CD4-positive, alpha-beta T cell treated with Interleukin-17A for 1 hour (primary cell): Measurements from ENCODE around the gene C9orf153.

Experiments
- DNase-seq: peaks from one replicate; pipeline ENCODE4 v3.0.0-alpha.2; 2020

Gene C9orf153

DNA sequence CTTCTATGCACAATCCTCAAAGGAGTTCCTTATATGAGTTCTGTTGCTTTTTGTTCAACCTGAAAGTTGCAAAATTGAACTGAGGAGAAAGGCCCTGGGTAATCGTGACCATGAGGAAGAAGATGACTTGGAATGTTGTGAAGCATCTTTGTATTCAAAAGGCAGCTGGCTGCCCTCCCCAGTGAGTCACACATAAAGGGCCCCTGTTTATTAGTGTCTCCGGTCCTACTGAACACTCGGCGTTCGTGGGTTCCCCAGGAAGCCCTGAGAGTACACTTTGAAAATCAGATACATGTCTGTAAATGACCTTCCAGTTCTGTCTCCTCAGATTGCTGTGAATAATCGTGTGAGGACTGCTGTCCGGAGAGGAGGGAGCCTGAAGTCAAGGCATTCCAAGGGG lies 73.6 kb downstream of the C9orf153 start:
- no peak for DNase-seq

DNA sequence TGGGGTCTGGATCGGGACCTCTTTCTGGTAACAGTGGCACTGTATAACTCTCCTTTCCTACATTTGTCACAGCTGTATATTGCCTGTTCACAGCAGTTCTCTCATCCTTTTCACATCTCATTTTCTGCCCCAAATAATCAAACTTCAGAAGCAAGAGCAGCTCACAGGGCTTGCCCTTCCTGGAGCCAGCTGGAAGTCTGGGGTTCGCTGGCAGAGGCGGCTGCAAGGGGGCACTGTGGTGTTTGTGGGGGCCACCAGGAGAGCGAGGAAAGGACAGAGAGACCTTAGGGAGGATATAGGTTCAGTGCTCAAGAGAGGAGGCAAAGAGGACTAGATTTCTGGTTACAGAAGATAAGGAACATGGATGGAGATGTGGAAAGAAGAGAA lies 75.3 kb downstream of the C9orf153 start:
- DNase-seq, result no peak

- DNase-seq, result no peak
These were observed 76.0 kb downstream of the C9orf153 start for GRCh38 chr9:86183229-86184137.

DNA sequence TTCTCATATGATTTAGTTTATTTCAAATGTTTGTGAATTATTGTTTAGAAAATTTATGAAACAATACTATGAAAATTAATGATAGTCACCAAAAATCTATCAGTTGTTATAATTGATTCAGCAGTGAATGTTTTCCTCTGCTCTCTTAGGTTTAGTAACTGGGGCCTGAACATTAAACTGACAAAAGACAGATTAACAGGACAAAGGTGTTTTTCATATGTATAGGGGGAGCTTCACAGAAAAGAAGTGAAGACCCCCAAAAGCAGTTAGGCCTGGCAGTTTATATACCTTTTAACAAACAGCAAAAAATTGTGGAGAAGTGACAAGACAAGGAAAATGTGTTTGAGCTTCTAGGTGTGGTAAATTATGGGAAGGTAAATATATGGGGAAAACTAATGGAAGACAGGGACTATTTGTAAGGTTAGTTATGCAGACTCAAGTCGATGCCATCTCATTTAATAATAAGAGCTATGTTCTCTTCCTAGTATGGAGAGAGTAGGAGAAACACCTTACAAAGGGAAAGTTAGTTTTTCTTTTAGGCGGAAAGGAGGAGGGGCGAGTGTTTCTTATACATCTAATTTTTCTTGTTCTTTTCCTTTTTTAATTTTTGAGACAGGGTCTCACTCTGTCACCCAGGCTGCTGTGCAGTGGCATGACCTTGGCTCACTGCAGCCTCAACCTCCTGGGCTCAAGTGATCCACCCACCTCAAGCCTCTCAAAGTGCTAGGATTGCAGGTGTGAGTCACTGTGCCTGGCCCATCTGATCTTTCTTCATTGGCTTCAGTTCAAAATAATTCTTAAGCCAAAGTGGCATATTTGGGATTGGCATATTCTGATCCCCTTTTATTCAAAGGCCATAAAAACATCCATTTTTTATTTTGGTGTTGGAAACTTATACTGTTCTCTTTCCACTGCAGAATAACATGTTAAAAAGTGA lies 77.8 kb downstream of the C9orf153 start:
- no peak for DNase-seq

DNA sequence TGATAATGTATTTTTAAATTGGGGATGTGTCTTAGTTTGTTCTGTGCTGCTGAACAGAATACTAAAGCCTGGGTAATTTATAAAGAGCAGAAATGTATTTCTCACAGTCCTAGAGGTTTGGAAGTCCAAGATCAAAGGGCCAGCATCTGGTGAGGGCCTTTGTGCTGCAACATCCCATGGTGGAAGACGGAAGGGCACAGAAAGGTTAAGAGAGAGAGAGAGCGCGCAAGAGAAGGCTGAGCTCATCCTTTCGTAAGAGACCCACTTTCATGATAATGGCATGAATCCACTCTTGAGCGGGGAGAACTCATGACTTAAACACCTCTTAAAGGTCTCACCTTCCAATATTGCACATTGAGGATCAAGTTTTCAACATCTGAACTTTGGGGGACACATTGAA lies 81.0 kb downstream of the C9orf153 start:
- DNase-seq, result no peak

DNA sequence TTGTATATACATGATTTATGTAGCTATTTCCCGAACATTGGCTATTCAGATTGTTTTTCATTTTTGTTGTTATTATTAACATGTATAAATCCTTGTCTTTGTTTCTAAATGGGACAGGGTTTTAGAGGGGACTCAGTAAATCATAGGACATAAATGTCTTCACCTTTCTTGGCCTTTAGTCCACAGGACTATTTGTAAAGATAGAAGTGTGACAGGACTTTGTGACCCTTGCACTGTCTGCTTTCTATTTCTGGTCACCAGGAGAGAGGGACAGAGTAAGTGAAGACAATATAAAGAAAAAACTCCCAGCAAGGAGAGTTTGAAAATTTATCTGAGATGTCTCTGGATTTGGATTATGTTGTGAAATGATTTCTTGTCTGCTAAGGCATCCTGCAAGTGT lies 81.5 kb downstream of the C9orf153 start:
- no peak for DNase-seq

DNA sequence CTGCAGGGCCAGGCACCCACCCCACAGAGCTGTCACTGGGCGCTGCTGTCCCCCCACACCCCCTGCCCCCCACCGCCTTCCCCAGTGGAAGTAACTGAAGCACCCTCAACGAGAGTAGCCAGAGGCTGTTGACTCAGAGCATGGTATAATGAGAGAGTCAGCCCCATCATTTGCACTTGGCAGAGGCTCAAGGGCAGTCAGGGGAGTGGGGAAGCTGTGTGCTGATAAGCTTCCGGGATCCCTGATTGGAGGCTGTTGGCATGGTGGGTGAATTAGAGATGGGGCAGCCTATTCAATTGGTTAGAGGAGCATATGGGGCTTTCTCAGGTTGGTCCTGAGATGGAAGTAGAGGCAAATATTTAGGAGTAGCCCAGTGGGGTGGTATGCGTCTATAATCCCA lies 83.0 kb downstream of the C9orf153 start:
- DNase-seq, result no peak

DNA sequence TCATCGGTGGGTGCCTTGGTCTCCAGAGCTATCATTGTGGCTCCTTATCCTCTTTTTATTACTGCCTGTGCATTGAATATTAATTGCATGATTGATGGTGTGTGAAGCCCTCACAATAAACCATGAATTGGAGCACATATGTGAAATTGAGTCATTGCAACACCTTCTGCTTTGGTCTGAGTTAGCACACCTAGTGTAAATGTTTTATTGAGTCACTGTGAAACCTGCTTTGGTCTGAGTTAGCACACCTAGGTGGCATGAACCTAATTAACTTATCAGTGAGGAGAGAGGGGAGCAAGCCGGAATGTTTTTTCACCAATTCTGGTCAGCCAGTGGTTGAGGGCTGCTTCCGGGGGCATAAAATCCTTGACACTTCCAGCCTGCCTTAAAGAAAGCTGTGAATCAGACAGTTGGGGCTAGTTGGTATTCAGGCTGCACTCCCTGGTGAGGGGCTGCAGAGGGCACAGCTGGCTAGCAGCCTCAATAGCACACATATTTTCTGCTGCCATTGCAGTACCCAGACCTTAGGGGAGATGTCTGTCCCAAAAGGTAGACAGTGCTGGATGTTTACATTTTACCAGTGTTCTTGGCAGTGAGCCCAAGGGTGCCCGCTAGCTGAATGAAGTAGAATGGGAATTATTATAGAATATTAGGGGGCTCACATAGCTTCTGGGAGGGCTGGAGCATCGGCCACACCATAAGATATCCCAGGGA lies 83.6 kb downstream of the C9orf153 start:
- DNase-seq, result no peak

GRCh38 chr9:86175223-86175622 lies 84.2 kb downstream of the C9orf153 start:
- DNase-seq, result no peak
